ENCODE results near the gene RPH3AL. TPM values are rescaled to one million over a fixed set of nuclear protein-coding genes. Genes with fewer than 3 reads are reported as not detected.

The RPH3AL gene
- total and polyA plus RNA-seq, 2 experiments from 2014 or later = 13.8 to 39.0 TPM

DNA sequence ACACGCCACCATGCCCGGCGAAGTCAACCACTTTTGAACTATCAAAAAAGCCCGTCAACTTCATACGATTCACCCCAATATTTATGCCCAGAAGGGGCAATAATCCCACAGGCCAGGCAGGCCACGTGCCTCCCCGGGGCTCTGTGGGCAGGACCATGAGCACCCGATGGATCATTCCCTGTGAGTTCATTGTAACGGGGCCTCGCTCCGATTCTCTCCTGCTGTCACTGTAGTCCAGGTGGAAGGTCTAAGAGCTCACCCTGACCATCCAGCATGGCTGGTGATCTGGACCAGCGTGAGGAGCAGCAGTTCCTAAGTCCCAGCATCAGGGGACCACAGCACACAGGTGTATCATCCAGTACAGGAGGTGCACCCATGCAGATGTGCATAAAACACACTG is 93.7 kb downstream of the RPH3AL start:
- H3K4me3 ChIP-seq = no peak overlapping the region
- H3K9me3 ChIP-seq (ENCODE audit: low read depth) = no peaks in the 10 kb centered on the region
- no peak for TF ChIP-seq CTCF (IDR thresholded peaks at IDR 0.05; ENCODE audit: low read depth, low read length)
- peaks cover 7% of the 10 kb centered on the region for H3K36me3 ChIP-seq
- no peak for DNase-seq (ENCODE audit: low read depth in 1 of 2, low spot score in 1 of 2)
- peaks cover 2% of the 10 kb centered on the region for H3K4me1 ChIP-seq (ENCODE audit: low read depth)
- no peaks in the 10 kb centered on the region for H3K27me3 ChIP-seq
- no peak overlapping the region for H3K27ac ChIP-seq

GRCh38 chr17:258045-258734 is 94.4 kb downstream of the RPH3AL start:
- no peak for DNase-seq (ENCODE audit: low read depth in 1 of 2, low spot score in 1 of 2)
- TF ChIP-seq CTCF (IDR thresholded peaks at IDR 0.05; ENCODE audit: low read depth, low read length) = no peak

DNA sequence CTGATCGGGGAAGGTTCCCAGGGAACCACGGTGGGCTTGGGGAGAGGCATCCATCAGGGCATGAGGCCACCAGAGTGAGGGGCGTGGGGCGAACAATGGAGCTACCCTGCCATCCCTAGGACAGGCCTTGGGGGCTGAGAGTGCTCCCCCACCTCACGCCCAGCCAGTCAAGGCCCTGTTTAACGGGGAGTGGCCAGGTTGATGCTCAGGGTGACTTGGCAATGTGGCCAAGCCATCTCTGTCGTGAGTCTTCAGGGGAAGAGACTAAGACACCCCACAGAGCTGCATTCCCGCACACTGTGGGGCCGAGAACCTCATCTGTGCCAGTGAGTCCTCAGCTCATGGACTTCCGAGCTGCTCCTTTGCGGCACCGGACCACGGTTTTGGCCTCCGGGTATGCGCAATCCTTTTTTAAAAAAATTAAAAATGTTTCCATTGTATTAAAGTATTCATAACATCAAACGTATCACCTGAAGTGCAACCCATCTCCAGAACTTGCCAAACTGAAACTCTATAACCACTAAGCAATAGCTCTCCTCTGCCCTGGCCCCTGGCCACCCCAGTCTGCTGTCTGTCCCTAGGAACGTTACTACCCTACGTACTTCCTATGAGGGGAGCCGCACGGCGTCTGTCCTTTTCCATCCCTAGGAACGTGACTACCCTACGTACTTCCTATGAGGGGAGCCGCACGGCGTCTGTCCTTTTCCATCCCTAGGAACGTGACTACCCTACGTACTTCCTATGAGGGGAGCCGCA is 99.3 kb downstream of the RPH3AL start:
- H3K27ac ChIP-seq = no peak overlapping the region
- DNase-seq (ENCODE audit: low read depth in 1 of 2, low spot score in 1 of 2) = no peak
- no peak overlapping the region for H3K4me3 ChIP-seq
- H3K36me3 ChIP-seq = no peaks in the 10 kb centered on the region
- no peak for TF ChIP-seq CTCF (IDR thresholded peaks at IDR 0.05; ENCODE audit: low read depth, low read length)
- H3K9me3 ChIP-seq (ENCODE audit: low read depth) = no peaks in the 10 kb centered on the region
- H3K4me1 ChIP-seq (ENCODE audit: low read depth) = no peaks in the 10 kb centered on the region
- no peaks in the 10 kb centered on the region for H3K27me3 ChIP-seq

More at GRCh38 chr17:258045-258734, 94.4 kb downstream of the RPH3AL start:
- no peaks in the 10 kb centered on the region for H3K27me3 ChIP-seq
- no peaks in the 10 kb centered on the region for H3K36me3 ChIP-seq
- H3K4me1 ChIP-seq (ENCODE audit: low read depth) = peaks cover 2% of the 10 kb centered on the region
- H3K9me3 ChIP-seq (ENCODE audit: low read depth) = no peaks in the 10 kb centered on the region
- no peak overlapping the region for H3K27ac ChIP-seq
- H3K4me3 ChIP-seq = no peak overlapping the region

GRCh38 chr17:252456-252855 is 100.2 kb downstream of the RPH3AL start:
- Histone ChIP-seq H3K36me3 (no peaks in the 10 kb centered on the region), H3K27ac (no peak overlapping the region), H3K4me3 (no peak overlapping the region), H3K9me3 (ENCODE audit: low read depth) (no peaks in the 10 kb centered on the region), H3K4me1 (ENCODE audit: low read depth) (no peaks in the 10 kb centered on the region), H3K27me3 (no peaks in the 10 kb centered on the region)
- DNase-seq (ENCODE audit: low read depth in 1 of 2, low spot score in 1 of 2) = no peak
- TF ChIP-seq CTCF (IDR thresholded peaks at IDR 0.05; ENCODE audit: low read depth, low read length) = no peak

GRCh38 chr17:251531-251930 is 101.1 kb downstream of the RPH3AL start:
- no peak for DNase-seq (ENCODE audit: low read depth in 1 of 2, low spot score in 1 of 2)
- no peak overlapping the region for H3K4me3 ChIP-seq
- no peaks in the 10 kb centered on the region for H3K4me1 ChIP-seq (ENCODE audit: low read depth)
- no peak for TF ChIP-seq CTCF (IDR thresholded peaks at IDR 0.05; ENCODE audit: low read depth, low read length)
- no peaks in the 10 kb centered on the region for H3K27me3 ChIP-seq
- no peaks in the 10 kb centered on the region for H3K9me3 ChIP-seq (ENCODE audit: low read depth)
- no peaks in the 10 kb centered on the region for H3K36me3 ChIP-seq
- no peak overlapping the region for H3K27ac ChIP-seq
